Putamen (tissue), 1 donor: ENCODE measurements around the gene SCN1B.

Source experiments
- DNase-seq: peaks from one replicate; pipeline ENCODE4 v3.0.0-alpha.2; 2016; ENCODE audit warnings: low spot score

The SCN1B gene

GRCh38 chr19:35053667-35054293 lies 23.5 kb downstream of the SCN1B start:
- DNase-seq: no peak

DNA sequence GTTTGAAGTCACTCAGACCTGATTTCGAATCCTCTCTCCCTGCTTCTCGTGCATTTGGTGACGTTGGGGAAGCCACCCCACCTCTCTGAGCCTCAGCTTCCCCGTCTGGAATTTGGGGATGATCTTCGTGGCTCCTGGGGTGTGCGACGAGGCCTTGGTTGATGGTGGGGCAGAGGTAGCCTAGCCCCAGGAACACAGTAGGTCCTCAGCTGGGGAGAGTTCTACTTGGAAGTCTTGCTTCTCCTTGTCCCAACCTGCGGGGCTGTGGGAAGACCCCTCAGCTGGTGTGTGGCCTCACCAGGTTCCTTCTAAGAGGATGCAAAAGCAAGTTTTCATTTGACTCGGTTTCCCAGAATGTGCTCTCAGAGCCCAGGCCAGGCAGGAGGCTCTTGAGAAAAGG lies 24.4 kb downstream of the SCN1B start:
- DNase-seq: no peak

GRCh38 chr19:35055715-35056179 lies 25.5 kb downstream of the SCN1B start:
- DNase-seq: no peak

GRCh38 chr19:35056513-35057063 lies 26.3 kb downstream of the SCN1B start:
- DNase-seq: no peak

GRCh38 chr19:35058370-35058769 lies 28.1 kb downstream of the SCN1B start:
- DNase-seq: no peak

GRCh38 chr19:35059006-35059798 lies 28.9 kb downstream of the SCN1B start:
- DNase-seq: no peak

- DNase-seq: no peak
These were observed 29.5 kb downstream of the SCN1B start for GRCh38 chr19:35059799-35060091.

GRCh38 chr19:35060160-35060855 lies 30.0 kb downstream of the SCN1B start:
- DNase-seq: no peak

DNA sequence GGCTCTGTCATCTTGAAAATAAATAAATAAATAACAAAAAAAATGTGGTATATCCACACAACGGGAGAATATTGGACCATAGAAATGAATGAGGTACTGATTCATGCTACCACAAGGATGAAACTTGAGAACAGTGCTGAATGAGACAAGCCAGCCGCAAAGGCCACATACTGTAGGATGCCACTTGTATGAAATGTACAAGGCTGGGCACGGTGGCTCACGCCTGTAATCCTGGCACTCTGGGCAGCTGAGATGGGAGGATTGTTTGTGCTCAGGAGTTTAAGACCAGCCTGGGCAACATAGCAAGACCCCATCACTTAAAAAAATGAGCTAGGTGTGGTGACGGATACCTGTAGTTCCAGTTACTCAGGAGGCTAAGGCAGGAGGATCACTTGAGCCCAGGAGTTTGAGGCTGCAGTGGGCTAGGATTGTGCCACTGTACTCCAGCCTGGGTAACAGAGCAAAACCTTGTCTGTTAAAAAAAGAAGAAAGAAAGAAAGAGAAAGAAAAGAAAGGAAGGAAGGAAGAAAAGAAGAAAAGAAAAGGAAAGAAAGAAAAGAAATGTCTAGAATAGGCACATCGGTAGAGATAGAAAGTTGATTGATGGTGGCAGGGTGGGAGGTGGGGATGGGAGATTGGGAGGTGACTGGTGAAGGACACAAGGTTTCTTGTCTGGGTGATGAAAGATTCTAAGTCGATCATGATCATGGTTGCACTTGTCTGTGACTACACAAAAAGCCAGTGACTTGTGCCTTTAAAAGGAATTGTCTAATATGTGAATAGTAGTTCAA lies 31.5 kb downstream of the SCN1B start:
- no peak for DNase-seq

GRCh38 chr19:35062942-35063341 lies 32.7 kb downstream of the SCN1B start:
- no peak for DNase-seq

DNA sequence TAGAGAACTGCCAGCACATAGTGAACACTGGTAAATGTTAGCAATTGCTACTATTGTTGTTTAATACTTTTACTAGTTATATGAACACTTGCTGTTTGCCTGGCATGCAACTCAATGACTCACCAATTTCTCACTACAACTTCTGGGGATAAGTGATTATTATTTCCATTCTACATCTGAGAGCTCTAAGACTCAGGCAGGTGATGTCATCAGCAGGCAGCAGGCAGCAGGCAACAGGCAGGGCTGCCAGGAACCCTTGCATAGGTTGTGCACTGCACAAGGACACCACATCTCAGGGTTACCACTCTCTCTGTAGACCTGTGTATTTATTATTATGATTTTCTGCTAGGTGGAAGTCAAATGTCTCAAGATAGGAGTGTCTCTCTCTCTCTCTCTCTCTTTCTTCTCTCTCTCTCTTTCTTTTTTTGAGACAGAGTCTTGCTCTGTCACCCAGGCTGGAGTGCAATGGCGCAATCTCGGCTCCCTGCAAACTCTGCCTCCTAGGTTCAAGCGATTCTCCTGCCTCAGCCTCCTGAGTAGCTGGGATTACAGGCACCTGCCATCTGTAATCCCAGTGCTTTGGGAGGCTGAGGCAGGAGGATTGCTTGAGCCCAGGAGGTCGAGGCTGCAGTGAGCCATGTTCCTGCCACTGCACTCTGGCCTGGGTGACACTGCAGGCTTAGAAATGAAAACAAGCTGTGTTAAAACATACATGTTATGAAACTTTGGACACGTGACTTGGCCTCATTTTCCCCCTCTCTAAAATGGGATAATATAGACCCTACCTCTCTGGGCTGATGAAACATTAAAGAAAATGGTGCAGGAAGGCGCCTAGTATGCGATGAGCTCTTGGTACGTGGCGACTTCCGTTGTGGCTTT lies 33.9 kb downstream of the SCN1B start:
- no peak for DNase-seq

DNA sequence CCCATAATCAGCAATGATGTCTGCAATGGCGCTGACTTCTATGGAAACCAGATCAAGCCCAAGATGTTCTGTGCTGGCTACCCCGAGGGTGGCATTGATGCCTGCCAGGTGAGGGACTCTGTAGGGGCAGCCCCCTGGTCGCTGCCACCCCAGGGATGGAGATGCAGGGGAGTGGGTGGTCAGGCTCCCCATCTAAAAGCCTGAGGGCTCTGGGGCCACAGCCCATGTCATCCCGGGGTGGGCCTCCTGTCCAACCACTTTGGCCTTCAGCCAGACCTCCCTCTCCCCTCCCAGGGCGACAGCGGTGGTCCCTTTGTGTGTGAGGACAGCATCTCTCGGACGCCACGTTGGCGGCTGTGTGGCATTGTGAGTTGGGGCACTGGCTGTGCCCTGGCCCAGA lies 35.3 kb downstream of the SCN1B start:
- DNase-seq: no peak

DNA sequence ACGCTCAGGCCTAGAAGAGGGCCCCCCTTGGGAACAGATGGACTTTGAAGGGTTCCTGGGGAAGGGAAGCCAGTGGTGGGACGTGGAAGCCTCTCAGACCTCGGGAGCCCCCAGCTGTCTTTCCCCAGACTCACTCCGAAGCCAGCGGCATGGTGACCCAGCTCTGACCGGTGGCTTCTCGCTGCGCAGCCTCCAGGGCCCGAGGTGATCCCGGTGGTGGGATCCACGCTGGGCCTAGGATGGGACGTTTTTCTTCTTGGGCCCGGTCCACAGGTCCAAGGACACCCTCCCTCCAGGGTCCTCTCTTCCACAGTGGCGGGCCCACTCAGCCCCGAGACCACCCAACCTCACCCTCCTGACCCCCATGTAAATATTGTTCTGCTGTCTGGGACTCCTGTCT lies 35.9 kb downstream of the SCN1B start:
- DNase-seq: no peak

GRCh38 chr19:35066691-35067563 lies 36.7 kb downstream of the SCN1B start:
- DNase-seq: peak; percentile 79

DNA sequence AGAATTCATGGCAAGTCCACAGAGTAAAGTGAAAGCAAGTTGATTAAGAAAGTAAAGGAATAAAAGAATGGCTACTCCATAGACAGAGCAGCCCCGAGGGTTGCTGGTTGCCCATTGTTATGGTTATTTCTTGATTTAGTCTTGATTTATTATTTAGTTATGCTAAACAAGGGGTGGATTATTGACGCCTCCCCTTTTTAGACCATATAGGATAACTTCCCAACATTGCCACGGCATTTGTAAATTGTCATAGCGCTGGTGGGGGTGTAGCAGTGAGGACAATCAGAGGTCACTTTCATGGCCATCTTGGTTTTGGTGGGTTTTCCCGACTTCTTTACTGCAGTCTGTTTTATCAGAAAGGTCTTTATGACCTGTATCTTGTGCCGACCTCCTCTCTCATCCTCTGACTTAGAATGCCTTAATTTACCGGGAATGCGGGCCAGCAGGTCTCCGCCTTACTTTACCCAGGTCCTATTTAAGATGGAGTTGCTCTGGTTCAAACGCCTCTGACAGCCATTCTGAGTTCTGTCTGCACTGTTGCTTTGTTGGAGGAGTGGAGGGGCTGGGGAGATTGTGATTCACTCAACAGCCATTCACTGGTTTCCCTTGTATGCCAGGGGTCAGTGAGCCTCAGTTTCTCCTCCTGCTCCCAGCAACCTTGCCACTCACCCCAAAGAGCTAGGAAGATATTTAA lies 38.8 kb downstream of the SCN1B start:
- DNase-seq: no peak

GRCh38 chr19:35069696-35070095 lies 39.4 kb downstream of the SCN1B start:
- DNase-seq: no peak

DNA sequence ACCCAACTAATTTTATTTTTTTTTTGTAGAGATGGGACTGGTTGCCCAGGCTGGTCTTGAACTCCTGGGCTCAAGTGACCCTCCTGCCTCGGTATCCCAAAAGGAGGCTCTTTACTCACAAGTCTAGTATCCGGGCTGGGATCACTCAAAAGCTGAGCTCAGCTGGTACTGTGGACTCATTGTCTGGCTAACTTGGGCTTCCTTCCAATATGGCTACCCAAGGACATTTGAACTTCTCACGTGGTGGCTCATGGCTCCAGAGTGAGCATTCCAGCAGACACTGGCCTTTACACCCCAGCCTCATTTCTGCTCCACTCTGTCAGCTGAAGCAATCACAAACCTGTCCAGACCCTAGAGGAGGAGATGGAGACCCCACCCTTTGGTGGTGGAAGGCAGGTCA lies 40.2 kb downstream of the SCN1B start:
- no peak for DNase-seq

- no peak for DNase-seq
These were observed 43.2 kb downstream of the SCN1B start for GRCh38 chr19:35073516-35073915.

- no peak for DNase-seq
These were observed 43.7 kb downstream of the SCN1B start for GRCh38 chr19:35073941-35074340.
